Epidermal melanocyte (primary cell): ENCODE data around the gene SLC4A1.

Source experiments
- DNase-seq: peaks from one replicate; pipeline ENCODE4 v3.0.0; 2011; ENCODE audit warnings: low spot score; ENCODE audit not compliant: insufficient read length

SLC4A1 gene

DNA sequence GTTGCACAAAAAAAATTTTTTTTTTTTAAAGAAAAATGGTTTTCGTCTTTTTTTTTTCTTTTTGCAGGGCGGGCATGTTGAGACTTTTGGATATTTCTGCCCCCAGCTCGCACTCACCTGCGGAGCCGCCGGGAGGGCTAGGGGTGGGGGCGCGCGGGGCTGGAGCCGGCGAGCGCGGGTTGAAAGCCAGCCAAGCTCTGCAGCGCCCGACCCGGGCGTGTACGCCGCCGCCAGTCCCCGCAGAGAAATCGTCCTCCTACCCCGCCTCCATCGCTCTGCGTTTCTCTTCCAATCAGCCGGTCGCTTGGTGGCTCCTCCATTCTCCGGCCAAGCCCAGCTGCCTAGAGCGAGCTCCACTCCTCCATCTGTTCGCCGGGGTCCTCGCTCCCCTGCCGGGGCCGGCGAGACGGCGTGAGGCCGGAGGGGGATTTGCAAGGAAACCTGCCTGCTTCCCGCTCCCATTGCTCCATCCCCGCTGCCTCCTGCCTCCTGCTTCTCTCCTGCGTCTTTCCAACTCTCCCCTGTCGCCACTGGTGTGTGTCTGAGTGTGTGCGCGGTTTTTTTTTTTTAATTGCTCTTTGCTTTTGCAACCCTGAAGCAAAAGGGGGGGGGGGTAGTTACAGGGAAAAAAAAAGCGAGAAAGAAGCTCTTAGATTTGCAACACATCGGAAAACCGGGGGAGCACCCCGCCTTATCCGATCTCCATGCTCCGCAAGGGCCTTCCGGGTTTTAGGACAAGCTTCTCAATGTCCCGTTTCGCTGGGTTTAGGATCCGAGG lies 46.7 kb downstream of the SLC4A1 start:
- no peak for DNase-seq

DNA sequence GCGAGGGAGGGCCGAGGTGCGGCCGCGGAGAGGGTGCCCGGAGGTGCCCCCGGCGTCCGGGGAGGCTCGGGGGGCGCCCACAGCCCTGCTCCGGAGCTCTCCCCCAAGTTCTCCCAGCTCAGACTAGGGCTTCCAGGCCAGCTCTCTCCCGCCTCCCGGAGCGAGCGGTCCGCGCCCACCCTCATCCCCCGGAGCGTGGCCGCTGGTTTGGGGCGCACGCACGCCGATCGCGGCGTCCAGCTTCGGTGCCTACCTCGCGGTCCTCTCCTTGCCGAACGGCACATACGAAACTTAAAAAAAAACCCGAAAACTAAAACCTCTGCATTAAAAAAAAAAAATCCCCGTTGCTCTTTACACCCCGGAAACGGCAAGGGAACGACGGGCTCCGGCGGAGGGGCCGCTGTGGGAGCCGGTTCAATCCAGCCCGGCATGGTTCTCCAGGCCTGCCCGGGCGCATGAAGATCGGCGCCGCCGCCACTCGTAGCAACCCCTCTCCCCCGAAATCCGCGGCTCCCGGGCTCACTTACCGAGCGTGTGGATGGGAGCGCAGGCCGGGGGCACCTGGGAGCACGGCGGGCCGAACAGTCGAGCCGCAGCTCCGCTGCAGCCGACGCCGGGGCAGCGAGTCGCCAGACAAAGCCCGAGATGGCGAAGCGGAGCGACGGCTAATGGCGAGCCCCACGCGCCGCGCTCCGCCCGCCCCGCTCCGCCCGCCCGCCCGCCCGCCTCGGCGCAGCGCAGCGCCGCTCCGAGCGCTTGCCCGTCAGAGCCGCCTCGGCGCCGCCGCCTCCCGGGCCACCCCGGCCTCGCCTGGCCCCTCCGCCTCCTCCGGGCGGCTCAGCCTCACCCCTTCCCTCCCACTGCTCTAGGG lies 47.5 kb downstream of the SLC4A1 start:
- DNase-seq, result no peak

DNA sequence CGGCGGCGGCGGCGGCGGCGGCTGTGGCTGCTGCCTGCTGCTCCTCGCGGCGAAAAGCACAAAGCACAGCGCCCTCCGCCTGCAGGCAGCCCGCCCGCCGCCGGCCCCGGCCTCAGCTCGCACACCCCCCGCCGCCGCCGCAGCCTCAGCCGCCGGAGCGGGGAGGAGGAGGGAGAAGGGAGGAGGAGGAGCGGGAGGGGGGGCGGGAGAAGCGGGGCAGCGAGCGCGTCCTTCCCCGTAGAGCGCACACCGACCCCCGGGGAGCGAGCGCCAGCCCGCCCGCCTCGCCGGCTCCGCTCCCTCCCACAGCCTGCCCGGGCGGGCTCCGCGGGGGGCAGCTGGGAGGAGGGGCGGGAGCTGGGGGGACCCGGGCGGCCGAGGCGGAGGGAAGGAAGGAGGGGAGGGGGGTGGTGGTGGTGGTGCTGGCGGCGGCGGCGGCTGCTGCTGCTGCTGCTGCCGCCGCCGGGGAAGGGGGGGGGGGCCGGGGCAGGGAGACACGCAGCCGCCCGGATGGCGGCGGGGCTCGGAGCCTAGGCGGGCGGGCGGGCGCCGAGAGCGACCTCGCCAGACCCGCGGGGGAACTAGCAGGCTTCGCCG lies 48.2 kb downstream of the SLC4A1 start, which contains the start of gene UBTF:
TSS of gene UBTF (minus strand) at position 60 of the 597 bp plus-strand sequence. CDS start 1,446 bp downstream, outside the sequence.
- no peak for DNase-seq

DNA sequence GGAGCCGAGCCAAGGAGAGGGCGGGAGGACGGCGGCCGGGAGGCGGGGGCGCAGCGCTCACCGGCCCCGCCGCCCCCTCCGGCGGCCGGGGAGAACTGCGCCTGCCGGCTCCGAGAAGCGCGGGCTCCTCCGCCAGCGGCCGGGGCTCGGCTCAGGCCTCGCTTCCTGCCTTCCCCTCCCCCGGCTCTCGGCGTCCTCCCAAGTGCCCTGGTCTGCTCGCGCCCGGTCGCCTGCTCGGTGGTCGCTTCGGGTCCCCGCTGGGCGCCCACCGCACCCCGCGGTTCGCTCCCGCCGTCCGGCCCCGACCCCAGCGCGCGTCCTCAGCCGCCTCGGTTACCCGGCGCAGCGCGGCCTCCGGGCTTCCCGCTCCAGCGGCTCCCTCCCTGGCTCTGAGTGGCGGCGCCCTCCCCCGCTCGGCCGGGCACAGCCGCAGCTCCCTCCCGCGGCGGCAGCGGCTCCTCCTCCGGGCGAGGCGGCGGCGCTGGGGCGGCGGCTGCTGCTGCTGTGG lies 48.8 kb downstream of the SLC4A1 start:
- DNase-seq, result no peak

DNA sequence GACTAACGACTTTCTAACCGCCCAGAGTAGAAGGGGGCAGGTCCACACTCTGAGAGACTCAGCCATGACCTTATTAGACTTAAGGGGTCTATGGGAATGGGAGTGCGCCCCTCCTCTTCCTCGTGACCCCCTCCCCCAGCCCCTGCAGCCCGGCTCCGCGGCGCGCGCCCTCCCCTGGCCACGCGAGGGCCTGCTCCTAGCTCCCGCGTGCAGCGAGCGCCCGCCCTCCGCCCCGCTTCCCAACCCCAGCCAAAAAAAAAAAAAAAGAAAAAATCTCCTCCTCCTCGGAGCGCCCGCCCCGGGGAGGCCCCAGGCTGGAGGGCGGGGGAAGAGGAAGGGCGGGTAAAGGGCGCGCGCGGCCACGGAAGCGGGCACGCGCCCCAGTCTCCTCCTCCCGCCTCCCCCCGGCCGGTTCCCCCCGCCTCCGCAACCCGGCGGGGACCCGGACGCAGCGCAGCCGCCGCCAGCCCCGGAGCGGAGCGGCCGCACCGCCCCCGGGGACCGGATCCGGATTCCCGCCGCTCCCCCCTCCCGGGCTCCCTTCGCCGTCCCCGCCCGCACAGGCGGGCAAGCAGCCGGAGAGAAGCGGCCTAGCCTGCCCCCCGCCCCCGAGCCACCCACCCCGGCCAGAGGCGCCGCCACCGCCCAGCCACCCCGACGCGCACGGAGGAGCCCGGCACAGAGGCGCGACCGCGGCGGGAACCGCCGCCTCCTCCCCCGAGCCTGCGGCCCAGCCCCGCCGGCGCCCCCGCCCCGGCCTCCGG lies 49.4 kb downstream of the SLC4A1 start:
- DNase-seq, result peak; percentile 87

DNA sequence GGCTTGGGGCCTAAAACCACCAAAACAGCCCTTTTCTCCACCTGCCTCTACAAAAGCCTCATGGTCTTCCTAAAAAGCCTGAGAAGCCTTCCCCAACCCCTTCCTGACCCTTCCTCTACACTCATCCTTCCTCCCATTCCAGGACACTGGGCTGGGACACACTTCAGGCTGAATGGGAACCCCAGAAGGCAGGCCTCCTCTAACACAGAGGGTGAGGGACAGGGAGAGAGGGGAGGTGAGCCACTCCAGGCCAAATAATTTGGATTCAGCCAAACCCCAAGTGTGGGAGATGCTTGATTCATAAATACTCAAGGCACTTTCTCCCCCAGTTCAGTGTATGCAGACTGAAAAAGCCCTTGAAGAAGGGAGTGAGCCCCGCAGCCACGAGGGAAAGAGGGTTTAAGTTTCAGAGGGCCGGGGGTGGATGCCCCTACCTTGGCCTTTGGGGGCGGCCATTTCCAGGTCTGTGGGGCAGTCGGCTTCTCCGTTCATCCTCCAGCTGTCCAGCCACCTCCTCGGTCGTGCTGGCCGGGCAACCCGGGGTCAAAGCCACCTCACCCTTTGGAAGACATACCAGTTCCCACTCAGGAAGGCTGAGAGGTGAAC lies 50.1 kb downstream of the SLC4A1 start:
- no peak for DNase-seq

DNA sequence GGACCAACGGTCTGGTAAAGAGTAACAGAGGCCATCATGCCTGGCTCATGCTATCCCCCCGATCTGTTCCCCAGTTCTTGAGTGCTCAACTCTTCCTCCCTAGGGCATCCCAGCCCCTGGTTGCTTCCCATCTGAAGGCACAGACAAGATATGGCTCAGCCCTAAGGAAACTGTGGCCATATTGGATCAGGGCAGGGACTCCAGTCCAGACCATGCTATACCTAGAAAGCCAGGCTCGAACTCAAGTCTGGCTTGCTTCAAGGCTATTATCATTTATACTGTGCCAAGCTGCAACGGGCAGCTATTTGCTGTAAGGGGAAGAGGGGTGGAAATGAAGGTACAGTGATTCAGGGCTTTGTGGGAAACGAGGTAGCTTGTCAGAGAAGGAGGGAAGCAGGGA lies 51.2 kb downstream of the SLC4A1 start:
- DNase-seq, result no peak

DNA sequence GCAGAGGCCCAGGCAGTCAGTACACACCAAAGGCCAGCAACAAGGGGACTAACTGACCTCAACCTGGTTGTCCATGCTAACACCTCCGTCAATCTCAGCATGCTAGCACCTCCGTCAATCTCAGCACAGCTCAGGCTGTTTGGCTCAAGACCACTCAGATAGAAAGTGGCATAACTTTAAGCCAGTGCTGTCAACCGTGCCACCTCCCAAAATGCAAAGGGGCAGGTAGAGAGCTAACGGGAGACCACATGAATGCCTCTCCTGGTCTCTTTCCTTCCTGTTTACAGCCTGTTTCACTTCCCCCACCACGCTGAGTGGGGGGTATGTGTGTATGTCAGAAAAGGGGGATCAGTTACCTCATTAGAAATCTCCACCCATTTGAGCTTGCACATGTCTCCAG lies 51.8 kb downstream of the SLC4A1 start:
- no peak for DNase-seq

DNA sequence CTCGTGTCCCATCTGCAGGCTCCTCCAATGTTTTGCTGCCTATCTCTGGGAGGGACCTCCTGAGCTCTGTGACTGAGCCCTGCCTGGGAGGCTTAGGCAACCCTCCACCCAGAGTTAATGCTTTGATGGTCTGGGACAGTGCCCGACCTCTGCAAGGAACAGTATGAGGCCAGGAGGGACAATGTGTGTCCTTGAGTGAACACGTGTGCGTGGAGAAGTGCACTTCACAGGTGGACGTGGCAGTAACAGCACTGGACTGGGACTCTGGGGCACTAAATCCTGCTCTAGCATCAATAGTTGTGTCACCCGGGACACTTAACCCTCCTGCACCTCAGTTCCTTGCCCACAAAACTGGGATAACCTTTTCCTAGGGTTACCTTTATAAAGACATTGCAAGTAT lies 53.0 kb downstream of the SLC4A1 start:
- no peak for DNase-seq

DNA sequence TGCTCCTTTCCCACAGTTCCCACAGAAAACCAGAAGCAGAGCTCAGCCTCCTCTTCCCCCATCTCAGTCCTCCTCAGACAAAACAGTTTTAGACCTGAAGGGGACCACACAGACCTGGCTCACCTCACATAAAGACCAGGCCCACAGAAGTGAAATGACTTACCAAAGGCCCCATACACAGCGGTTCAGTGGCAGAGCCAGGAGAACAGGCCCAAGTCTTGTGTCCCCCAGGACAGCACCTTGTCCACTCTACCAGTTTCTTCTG lies 53.8 kb downstream of the SLC4A1 start:
- no peak for DNase-seq

DNA sequence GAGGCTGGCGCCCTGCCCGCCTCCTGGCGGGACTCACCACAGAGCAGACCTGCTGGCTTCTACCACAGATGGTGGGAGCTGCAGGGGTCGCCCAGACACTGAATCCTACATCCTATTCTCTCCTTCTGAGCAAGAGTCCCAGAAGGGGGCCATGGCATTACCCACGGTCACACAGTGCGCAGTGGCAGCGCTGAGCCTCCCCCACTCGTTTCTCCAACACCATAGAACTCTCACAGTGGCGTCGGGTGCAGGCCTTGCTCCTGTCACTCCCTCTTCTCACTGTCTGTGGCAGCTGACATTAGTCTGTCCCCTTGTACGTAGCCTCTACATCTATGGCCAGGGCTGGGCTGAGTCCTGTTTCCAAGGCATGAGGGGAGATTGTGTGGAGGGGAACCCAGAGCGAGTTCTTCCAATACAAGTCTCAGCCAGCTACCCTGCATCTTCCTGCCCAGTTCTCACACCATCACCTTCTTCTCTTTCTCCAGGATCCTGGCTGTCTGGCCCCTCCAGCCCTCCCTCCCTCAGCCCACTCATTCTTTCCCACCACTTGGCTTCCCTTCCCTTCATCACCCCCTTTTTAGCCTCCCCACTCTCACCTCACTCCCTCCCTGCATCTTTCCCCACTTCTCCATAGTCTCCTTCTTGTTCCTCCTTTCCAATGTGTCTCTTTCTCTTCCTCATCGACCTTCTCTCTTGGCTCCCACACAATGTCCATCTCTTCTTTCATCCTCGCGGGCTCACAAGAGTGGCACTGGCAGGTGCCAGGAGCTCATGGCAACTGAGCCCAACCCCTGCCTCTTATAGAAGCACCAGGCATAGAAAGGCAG lies 54.3 kb downstream of the SLC4A1 start:
- no peak for DNase-seq

DNA sequence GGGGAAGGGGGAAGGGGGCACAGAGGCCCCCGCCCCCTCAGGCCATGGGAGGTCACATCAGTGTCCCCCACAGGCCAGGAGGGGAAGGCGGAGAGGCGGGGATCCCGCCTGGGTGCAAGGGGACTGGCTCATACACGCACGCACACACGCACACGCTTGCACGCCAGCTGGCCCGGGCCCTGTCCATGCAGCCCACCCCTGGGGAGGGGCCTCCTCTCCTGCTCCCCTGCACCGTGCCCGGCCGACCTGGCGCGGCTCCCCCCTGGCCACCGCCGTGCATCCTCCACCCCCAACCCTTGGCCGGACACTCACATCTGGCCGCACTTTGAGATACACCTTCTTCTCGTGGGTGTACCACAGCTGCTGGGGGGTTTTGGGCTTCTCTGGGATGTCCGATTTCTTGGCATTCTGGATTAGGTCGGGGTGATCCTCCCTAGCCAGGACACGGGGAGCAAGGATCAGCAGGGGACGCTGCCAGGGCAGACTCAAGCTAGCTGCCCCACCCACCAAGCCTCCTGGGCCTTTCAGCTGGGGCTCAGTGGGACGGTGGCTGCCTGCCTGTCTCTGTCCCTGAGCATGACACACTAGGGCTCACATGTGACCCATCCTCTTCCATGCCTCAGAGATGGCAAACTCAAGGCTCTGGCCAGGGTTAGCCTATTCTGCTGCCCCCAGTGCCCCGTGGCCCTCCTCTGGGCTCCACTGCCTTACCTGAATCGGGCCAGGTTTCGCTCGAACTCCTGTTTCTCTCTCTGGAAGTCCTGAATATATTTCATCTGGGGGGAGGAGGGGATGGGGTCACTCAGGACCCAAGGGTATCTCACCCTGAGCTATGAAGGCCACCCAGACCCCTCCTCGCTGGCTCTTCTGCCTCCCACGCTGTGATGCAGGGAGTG lies 55.2 kb downstream of the SLC4A1 start:
- no peak for DNase-seq

DNA sequence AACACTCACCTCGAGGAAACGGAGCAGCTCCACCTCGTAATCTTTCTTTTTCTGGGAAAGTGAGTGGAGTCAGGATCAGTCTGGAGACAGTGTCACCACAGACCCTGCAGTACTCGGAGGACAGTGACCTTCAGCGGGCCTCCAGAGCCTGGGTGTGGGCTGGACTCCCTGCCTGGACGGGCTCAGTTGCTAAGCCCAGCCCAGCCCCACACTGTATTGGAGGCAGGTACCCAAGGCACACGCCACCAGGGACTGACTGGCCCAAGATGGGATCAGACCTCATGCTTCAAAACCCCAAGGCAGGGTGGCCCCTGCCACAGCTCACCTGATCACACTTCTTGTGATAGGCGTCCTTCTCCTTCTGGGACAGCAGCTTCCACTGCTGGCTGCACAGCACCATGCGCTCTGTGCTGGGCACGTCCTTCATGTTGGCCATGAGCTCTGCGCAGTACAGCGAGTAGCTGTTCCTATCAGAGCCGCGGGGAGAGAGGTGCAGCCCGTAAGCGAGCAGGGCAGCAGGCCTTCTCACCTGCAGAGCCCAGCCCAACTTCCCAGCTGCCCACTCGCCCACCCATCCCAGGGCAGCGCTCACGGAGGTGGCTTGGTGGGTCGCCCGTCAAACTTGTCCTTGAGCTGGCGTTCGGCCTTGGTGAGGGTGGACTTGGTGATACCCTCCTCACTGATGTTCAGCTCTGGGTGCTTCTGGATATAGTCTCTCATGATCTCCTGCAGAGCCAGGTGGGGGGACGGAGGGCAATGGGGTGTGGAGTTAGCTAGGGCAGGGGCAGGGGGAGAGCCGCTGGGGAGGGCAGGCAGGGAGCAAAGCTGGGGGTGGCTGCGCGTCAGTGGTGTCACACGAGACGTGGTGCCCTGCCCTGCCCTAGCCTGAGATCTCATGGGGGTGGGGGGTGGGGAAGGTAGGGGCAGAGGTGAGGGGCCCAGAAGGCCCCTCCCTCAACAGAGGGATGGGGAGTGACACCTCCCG lies 56.4 kb downstream of the SLC4A1 start:
- no peak for DNase-seq

DNA sequence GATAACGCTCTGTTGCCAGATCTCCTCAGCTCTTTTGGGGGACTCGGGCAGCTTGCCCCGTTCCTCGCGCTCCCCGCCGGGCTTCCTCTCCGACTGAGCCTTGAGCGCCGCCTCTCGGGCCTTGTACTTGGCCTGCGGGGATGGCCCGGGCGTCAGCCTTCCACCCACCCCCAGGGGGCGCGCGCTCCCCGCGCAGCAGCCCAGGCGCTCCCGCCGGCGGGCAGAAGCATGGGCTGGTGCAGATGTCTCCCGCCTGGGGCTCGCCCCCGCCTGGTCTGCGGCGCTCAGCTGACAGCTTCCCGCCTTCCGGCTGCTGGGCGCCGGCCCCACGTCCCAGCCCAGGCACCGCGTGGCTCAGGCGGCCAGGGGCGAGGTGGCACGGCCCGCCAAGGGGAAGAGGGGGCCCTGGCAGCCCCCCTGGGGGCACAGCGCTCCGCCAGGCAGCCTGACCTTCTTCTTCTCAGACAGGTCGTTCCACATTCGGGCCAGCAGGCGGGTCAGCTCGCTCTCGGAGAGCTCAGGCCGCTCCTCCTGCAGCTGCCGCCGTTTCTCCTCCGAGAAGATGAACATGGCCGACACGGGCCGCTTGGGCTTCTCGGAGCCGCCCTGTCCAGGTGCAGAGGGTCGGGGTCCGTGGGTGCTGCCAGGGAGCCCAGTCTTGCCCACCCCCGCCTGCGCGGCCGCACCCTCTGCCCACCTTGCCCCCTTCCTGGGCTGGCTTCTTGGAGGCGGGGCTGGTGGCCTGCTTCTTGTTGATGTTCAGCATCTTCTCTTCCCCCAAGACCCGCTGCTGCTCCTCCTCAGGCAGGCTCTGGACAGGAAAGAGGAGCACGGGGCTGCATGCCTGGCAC lies 57.4 kb downstream of the SLC4A1 start:
- DNase-seq, result peak; percentile 94

DNA sequence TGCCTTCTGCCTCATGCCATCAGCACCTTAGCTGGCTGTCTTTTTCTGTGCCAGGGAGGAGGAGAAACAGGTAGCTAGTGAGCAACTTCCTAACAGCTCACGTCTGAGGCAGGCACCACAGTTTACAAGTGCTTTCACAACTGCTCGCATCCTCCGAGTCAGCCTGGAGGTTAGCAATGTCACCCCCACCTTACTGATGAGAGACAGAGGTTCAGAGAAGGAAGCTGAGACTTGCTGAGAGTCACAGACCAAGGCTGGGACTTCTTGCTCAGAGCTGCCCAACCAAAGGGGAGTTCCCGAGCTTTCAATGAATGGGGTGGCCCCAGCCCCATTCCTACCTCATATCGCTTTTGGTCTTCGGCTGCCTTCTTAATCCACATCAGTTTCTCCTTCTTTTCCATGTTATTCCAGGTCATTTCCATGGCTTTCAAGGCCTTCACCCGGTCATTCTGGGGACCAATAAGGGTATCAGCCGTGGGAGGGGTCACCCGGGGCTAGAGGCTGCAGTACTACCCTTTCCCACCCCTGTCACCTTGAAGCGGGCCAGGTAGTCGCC lies 58.1 kb downstream of the SLC4A1 start:
- DNase-seq, result no peak

DNA sequence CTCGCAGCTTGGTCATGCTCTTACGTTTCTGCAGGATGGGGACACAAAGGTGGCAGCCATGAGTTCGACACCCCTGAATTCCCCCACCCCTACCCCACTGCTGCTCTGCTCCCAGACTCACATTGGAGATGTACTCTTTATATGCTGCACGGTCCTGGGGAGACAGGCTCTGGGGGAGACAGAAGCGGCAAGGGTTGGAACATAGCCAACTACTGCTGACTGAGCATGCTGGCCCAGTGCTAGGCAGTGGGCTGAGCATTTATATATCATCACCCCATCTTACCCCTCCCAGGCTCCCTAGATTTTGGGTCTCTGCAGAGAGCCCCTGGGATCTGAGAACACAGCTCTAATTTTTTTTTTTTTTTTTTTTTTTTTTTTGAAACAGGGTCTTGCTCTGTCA lies 60.2 kb downstream of the SLC4A1 start:
- no peak for DNase-seq

DNA sequence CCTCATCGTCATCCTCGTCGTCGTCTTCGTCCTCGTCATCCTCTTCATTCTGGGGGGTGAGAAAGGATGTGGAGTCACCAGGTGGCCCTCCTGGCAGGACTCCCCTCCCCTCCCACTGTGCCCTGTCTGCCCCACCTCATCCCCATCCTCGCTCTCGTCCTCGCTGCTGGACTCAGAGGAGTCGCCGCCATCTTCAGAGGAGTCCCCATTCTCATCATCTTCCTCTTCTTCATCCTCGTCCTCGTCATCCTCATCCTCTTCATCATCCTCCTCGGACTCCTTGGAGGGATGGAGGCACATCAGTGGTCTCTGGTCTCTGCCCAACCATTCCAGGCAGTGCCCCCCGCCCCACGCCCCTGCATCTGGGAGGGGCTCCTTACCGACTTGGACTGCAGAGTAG lies 60.6 kb downstream of the SLC4A1 start:
- DNase-seq, result no peak
